ENCODE results near the gene IFNL3. TPM values are rescaled to one million over a fixed set of nuclear protein-coding genes. Genes with fewer than 3 reads are reported as not detected.

The IFNL3 gene
- total RNA-seq, 1 experiment from 2014 or later = not detected

- peaks cover 68% of the 10 kb centered on the region for H3K27me3 Mint-ChIP-seq (ENCODE audit: low read depth)
- peak overlapping the region; percentile 46 for H3K4me3 Mint-ChIP-seq
- ChIA-PET POLR2A (interaction anchor here (0.6 kb wide), 1 partner anchor 13 kb away, joined by 4 read pairs; no protein-coding TSS in a partner anchor), CTCF (interaction anchor here (0.8 to 1.6 kb wide), 9 partner anchors 17 to 102 kb away, joined by 3 to 6 read pairs (median 4); partner anchors contain the start of gene IFNL1)
- ATAC-seq (peak; percentile 58), DNase-seq (ENCODE audit: low spot score) (peak; percentile 50)
- H3K36me3 Mint-ChIP-seq = no peaks in the 10 kb centered on the region
- no peaks in the 10 kb centered on the region for H3K9me3 Mint-ChIP-seq
- H3K27ac Mint-ChIP-seq = no peak overlapping the region
- H3K4me1 Mint-ChIP-seq = no peaks in the 10 kb centered on the region
- TF ChIP-seq MXD4 (CRISPR knock-in tag; IDR thresholded peaks at IDR 0.05; ENCODE audit: borderline replicate concordance) = no peak
- TF ChIP-seq GABPB1 (CRISPR knock-in tag; IDR thresholded peaks at IDR 0.05) = no peak
- TF ChIP-seq MYBL2 (CRISPR knock-in tag; IDR thresholded peaks at IDR 0.05) = 0 out of 2 replicates have a peak, but pooled peaks have one; percentile 63
- 0 out of 2 replicates have a peak, but pooled peaks have one; percentile 65 for TF ChIP-seq SMAD4 (CRISPR knock-in tag; IDR thresholded peaks at IDR 0.05)
- no peak for TF ChIP-seq ZNF317 (CRISPR knock-in tag; IDR thresholded peaks at IDR 0.05; ENCODE audit: borderline replicate concordance, low read depth)
- TF ChIP-seq E2F4 (CRISPR knock-in tag; IDR thresholded peaks at IDR 0.05; ENCODE audit: borderline replicate concordance, low read depth) = no peak
- no peak for TF ChIP-seq CBFB (CRISPR knock-in tag; IDR thresholded peaks at IDR 0.05; ENCODE audit: low read depth)
- peak; percentile 87; the same call in 1 of the 2 replicates for TF ChIP-seq MAX (CRISPR knock-in tag; IDR thresholded peaks at IDR 0.05)
- no peak; the same call in 1 of the 2 replicates for TF ChIP-seq NFYB (CRISPR knock-in tag; conservative IDR thresholded peaks at IDR 0.05; ENCODE audit: low read depth)
- no peak for TF ChIP-seq ZBTB43 (CRISPR knock-in tag; IDR thresholded peaks at IDR 0.05)
- no peak for TF ChIP-seq ZSCAN18 (CRISPR knock-in tag; IDR thresholded peaks at IDR 0.05)
- TF ChIP-seq RORB (CRISPR knock-in tag; IDR thresholded peaks at IDR 0.05) = no peak
- TF ChIP-seq IRF1 (CRISPR knock-in tag; IDR thresholded peaks at IDR 0.05) = 0 out of 2 replicates have a peak, but pooled peaks have one; percentile 58
- no peak for TF ChIP-seq KAT7 (CRISPR knock-in tag; IDR thresholded peaks at IDR 0.05; ENCODE audit: borderline replicate concordance)
- no peak for TF ChIP-seq CTCF (IDR thresholded peaks at IDR 0.05)
- peak; percentile 59 for TF ChIP-seq USF1 (CRISPR knock-in tag; IDR thresholded peaks at IDR 0.05)
- no peak for TF ChIP-seq TEAD4 (CRISPR knock-in tag; IDR thresholded peaks at IDR 0.05)
- TF ChIP-seq E2F5 (CRISPR knock-in tag; IDR thresholded peaks at IDR 0.05) = peak; percentile 82; the same call in 1 of the 2 replicates
- no peak for TF ChIP-seq GRHL2 (CRISPR knock-in tag; IDR thresholded peaks at IDR 0.05; ENCODE audit: insufficient replicate concordance, severe bottlenecking)
- TF ChIP-seq NR1H2 (CRISPR knock-in tag; IDR thresholded peaks at IDR 0.05) = no peak
- no peak for TF ChIP-seq ZNF232 (CRISPR knock-in tag; IDR thresholded peaks at IDR 0.05)
- no peak for TF ChIP-seq ZNF512 (CRISPR knock-in tag; IDR thresholded peaks at IDR 0.05; ENCODE audit: borderline replicate concordance)
- no peak for TF ChIP-seq PREB (CRISPR knock-in tag; IDR thresholded peaks at IDR 0.05; ENCODE audit: borderline replicate concordance)
- no peak for TF ChIP-seq NFATC4 (CRISPR knock-in tag; IDR thresholded peaks at IDR 0.05)
These were observed 3.2 kb upstream of the IFNL3 start for GRCh38 chr19:39247701-39248664.
